HEK293 (cell line): ENCODE measurements around the gene CD300E.

Source experiments
- CTCF ChIA-PET: fragments of 350-600 bp; formaldehyde crosslinking; extraction: SDS; loops from one replicate; lab custom pipeline; 2021; ENCODE audit warnings: antibody characterized with exemption; lab: Yijun Ruan, JAX
- POLR2A ChIA-PET: fragments of 300-600 bp; formaldehyde crosslinking; extraction: SDS; loops from one replicate; lab custom pipeline; 2020; ENCODE audit warnings: antibody characterized with exemption, inconsistent platforms; lab: Yijun Ruan, JAX
- H3K27ac ChIP-seq: fragments of 200-500 bp; sonication (Bioruptor generic); 2 replicates; pipeline ENCODE4 v1.5.1; 2014; ENCODE audit warnings: low read depth, low read length, control low read depth, inconsistent platforms; ENCODE audit errors: extremely low read depth
- H3K36me3 ChIP-seq, 2 experiments: fragments of 200-500 bp in 1 of 2; sonication (Bioruptor generic) in 1 of 2; 1 replicate in 1 of 2; 2 replicates in 1 of 2; pipeline ENCODE4 v1.5.1; 2014 to 2017; ENCODE audit warnings: inconsistent platforms in 2 of 2, low read length in 2 of 2; ENCODE audit not compliant: control insufficient read depth in 2 of 2, insufficient read depth in 1 of 2
- H3K4me1 ChIP-seq: fragments of 200-500 bp; sonication (Bioruptor generic); 2 replicates; pipeline ENCODE4 v1.5.1; 2014; ENCODE audit warnings: mild to moderate bottlenecking, low read length, inconsistent platforms; ENCODE audit not compliant: control insufficient read depth, insufficient read depth
- H3K4me3 ChIP-seq: 2 replicates; pipeline ENCODE4 v1.5.1; 2011; ENCODE audit warnings: low read depth, mild to moderate bottlenecking, control low read depth, low read length, moderate library complexity
- H3K9me3 ChIP-seq: fragments of 200-500 bp; sonication (Bioruptor generic); 2 replicates; pipeline ENCODE4 v1.5.1; 2014; ENCODE audit warnings: low read depth, low read length, inconsistent platforms; ENCODE audit not compliant: control insufficient read depth, insufficient read depth
- GLIS1 ChIP-seq: fragments of 450-650 bp; formaldehyde crosslinking; IDR thresholded peaks from 2 replicates; pipeline ENCODE4 v1.5.1; 2016; ENCODE audit warnings: missing biosample characterization, missing genetic modification characterization
- HOXC10 ChIP-seq: sonication (generic); formaldehyde crosslinking; IDR thresholded peaks from 2 replicates; pipeline ENCODE4 v1.8.1; 2023; ENCODE audit warnings: mild to moderate bottlenecking, missing genetic modification reagents
- KLF7 ChIP-seq: fragments of 450-650 bp; formaldehyde crosslinking; IDR thresholded peaks from 2 replicates; pipeline ENCODE4 v1.5.1; 2016; ENCODE audit warnings: missing biosample characterization, missing genetic modification characterization, borderline replicate concordance
- REPIN1 ChIP-seq: fragments of 450-650 bp; formaldehyde crosslinking; IDR thresholded peaks from 2 replicates; pipeline ENCODE4 v1.5.1; 2017; ENCODE audit warnings: missing biosample characterization, missing genetic modification characterization, low read depth
- ZBTB11 ChIP-seq: fragments of 450-650 bp; formaldehyde crosslinking; conservative IDR thresholded peaks from 2 replicates; pipeline ENCODE4 v1.5.1; 2016; ENCODE audit warnings: low read depth, missing biosample characterization, missing genetic modification characterization
- ZNF112 ChIP-seq: fragments of 450-650 bp; formaldehyde crosslinking; IDR thresholded peaks from 2 replicates; pipeline ENCODE4 v1.5.0; 2017; ENCODE audit warnings: missing biosample characterization, missing genetic modification characterization
- ZNF350 ChIP-seq: fragments of 450-650 bp; formaldehyde crosslinking; IDR thresholded peaks from 2 replicates; pipeline ENCODE4 v1.5.0; 2017; ENCODE audit warnings: missing biosample characterization, mild to moderate bottlenecking, missing genetic modification characterization
- ZNF354C ChIP-seq: fragments of 450-650 bp; formaldehyde crosslinking; IDR thresholded peaks from 2 replicates; pipeline ENCODE4 v1.5.1; 2016; ENCODE audit warnings: missing biosample characterization, missing genetic modification characterization, low read depth, borderline replicate concordance
- ZNF433 ChIP-seq: fragments of 450-650 bp; formaldehyde crosslinking; IDR thresholded peaks from 2 replicates; pipeline ENCODE4 v1.5.1; 2016; ENCODE audit warnings: missing biosample characterization, missing genetic modification characterization, low read depth
- ZNF510 ChIP-seq: fragments of 450-650 bp; formaldehyde crosslinking; IDR thresholded peaks from 2 replicates; pipeline ENCODE4 v1.5.1; 2018; ENCODE audit warnings: mild to moderate bottlenecking, missing genetic modification characterization, missing biosample characterization; ENCODE audit not compliant: insufficient replicate concordance
- ZNF558 ChIP-seq: fragments of 450-650 bp; formaldehyde crosslinking; IDR thresholded peaks from 2 replicates; pipeline ENCODE4 v1.5.1; 2016; ENCODE audit warnings: missing biosample characterization, missing genetic modification characterization
- ZNF629 ChIP-seq: fragments of 450-650 bp; formaldehyde crosslinking; IDR thresholded peaks from 2 replicates; pipeline ENCODE4 v1.5.1; 2017; ENCODE audit warnings: missing biosample characterization, missing genetic modification characterization
- ZNF639 ChIP-seq: fragments of 450-650 bp; formaldehyde crosslinking; IDR thresholded peaks from 2 replicates; pipeline ENCODE4 v1.5.1; 2016; ENCODE audit warnings: missing biosample characterization, missing genetic modification characterization
- ZNF645 ChIP-seq: fragments of 450-650 bp; formaldehyde crosslinking; IDR thresholded peaks from 2 replicates; pipeline ENCODE4; 2016; ENCODE audit warnings: missing biosample characterization, missing genetic modification characterization
- ZNF768 ChIP-seq: fragments of 450-650 bp; formaldehyde crosslinking; IDR thresholded peaks from 2 replicates; pipeline ENCODE4 v1.5.1; 2018; ENCODE audit warnings: missing biosample characterization, mild to moderate bottlenecking, missing genetic modification characterization
- ZNF792 ChIP-seq: fragments of 450-650 bp; formaldehyde crosslinking; IDR thresholded peaks from 2 replicates; pipeline ENCODE4 v1.5.1; 2016; ENCODE audit warnings: missing biosample characterization, missing genetic modification characterization
- ZSCAN16 ChIP-seq: fragments of 450-650 bp; formaldehyde crosslinking; IDR thresholded peaks from 2 replicates; pipeline ENCODE4 v1.5.1; 2016; ENCODE audit warnings: missing biosample characterization, missing genetic modification characterization

The CD300E gene

GRCh38 chr17:74573169-74573568 is 50.4 kb downstream of the CD300E start:
- H3K27ac ChIP-seq: no peak overlapping the region
- ChIA-PET POLR2A (no interaction called here), CTCF (interaction anchor here (0.7 kb wide), 1 partner anchor 179 kb away, joined by 4 read pairs; no protein-coding TSS in a partner anchor)
- no peaks in the 10 kb centered on the region for H3K4me1 ChIP-seq
- no peak overlapping the region for H3K4me3 ChIP-seq
- H3K36me3 ChIP-seq: no peaks in the 10 kb centered on the region
- TF ChIP-seq GLIS1 (no peak), ZSCAN16 (tag by site-specific recombination) (no peak), ZNF645 (tag by site-specific recombination) (no peak), REPIN1 (tag by site-specific recombination) (no peak), ZNF792 (tag by site-specific recombination) (no peak), ZNF350 (tag by site-specific recombination) (no peak), HOXC10 (CRISPR knock-in tag) (no peak), ZNF629 (tag by site-specific recombination) (no peak), ZNF354C (tag by site-specific recombination) (no peak), ZNF510 (tag by site-specific recombination) (no peak)
- H3K9me3 ChIP-seq: no peaks in the 10 kb centered on the region

- POLR2A ChIA-PET: no interaction called here
- no peaks in the 10 kb centered on the region for H3K9me3 ChIP-seq
- CTCF ChIA-PET: no interaction called here
Observed at GRCh38 chr17:74571621-74572270, 51.8 kb downstream of the CD300E start.

More at GRCh38 chr17:74571621-74572270, 51.8 kb downstream of the CD300E start:
- Histone ChIP-seq H3K36me3 (no peaks in the 10 kb centered on the region), H3K4me1 (no peaks in the 10 kb centered on the region), H3K4me3 (no peak overlapping the region)
- TF ChIP-seq KLF7 (tag by site-specific recombination) (no peak), ZNF112 (tag by site-specific recombination) (no peak), ZNF768 (tag by site-specific recombination) (no peak), ZNF558 (no peak), ZNF639 (tag by site-specific recombination) (no peak), ZNF433 (tag by site-specific recombination) (no peak), ZBTB11 (tag by site-specific recombination) (no peak)
- TF ChIP-seq, all 188 proteins: peak for 0
- H3K27ac ChIP-seq: no peak overlapping the region
